ENCODE data around the gene SYNE1. TPM values are rescaled to one million over a fixed set of nuclear protein-coding genes. Genes with fewer than 3 reads are reported as not detected.

SYNE1 gene
- total RNA-seq, 2 donors from 2014 or later: 26.0 to 46.7 TPM

DNA sequence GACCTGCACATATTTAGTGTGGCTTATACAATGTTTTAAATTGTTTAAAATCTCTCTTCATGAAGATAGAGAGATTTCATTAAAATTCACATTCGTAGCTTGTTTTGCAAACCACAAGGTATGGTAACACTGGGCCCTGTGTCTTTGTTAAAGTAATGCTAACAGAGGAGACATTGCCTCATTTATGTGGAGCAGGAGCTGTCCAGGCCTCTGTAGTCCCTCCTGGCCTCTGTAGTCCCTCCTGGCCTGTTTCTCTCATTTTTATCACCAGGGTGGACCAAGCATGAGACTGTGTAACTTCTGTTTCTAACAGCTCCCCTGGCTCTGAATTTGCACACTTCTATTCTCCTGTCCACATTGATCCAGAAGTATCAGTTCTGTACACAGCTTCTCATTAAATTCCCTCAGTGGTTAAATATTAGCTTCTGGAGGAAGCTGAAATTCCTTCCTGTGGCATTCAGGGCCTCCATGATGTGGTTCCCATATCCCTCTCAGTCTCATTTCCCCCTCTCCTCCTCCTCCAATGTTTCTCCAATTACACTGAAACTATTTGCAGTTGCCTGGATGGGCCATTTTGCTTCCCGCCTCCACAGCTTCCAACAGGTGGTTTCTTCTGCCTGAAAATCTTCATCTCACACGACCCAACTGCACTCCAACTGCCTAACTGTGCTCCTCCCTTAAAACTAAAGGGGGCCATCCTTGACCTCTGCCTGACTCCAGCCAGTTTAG, 340.4 kb downstream of the SYNE1 start:
- H3K27ac Mint-ChIP-seq: peak overlapping the region; percentile 11
- no peak overlapping the region for H3K4me3 Mint-ChIP-seq
- no peaks in the 10 kb centered on the region for H3K9me3 Mint-ChIP-seq
- no peak for ATAC-seq (replicated peaks)
- H3K36me3 Mint-ChIP-seq (ENCODE audit: low read depth): peaks cover 23% of the 10 kb centered on the region
- peaks cover 28% of the 10 kb centered on the region for H3K4me1 Mint-ChIP-seq
- no peaks in the 10 kb centered on the region for H3K27me3 Mint-ChIP-seq

DNA sequence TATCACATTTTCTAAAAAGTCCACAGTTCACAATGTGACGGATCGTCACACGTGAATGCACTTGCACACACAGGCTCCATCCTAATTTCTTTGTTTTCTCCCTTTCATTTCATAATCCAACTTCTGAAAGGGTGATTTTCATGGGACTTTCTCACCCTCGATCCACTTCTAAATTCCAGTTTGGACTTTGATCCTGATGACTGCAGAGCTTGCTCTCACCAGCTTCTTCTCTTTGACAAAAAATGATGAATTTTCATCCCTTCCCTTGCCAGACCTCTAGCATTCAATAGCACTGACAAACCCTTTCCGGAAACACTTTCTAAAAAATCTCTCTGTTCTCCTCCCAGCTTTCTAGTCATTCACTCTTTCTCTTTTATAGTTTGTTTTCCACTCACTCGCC, 341.2 kb downstream of the SYNE1 start:
- H3K9me3 Mint-ChIP-seq: no peaks in the 10 kb centered on the region
- peak overlapping the region; percentile 4 for H3K27ac Mint-ChIP-seq
- no peaks in the 10 kb centered on the region for H3K27me3 Mint-ChIP-seq
- no peak overlapping the region for H3K4me3 Mint-ChIP-seq
- peaks cover 27% of the 10 kb centered on the region for H3K4me1 Mint-ChIP-seq
- ATAC-seq (replicated peaks): no peak
- peaks cover 28% of the 10 kb centered on the region for H3K36me3 Mint-ChIP-seq (ENCODE audit: low read depth)

DNA sequence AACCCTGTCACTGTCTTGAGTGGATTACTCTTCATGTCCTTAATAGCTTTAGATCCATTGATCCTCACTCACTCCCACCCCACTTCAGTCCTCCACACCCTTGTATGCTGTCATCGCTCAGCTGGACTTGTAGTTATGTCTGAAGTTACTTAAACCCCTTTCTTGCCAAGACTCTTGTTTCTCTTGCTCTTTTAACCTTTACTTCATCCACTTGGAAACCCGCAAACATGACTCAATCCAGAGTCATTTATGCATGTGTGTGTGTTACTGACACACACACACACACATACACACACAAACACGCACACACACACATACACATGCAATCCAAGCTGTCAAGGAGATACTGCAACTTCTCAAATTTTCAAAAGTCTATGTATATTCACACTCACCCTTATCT, 341.8 kb downstream of the SYNE1 start:
- H3K4me3 Mint-ChIP-seq: no peak overlapping the region
- H3K27ac Mint-ChIP-seq: no peak overlapping the region
- no peaks in the 10 kb centered on the region for H3K27me3 Mint-ChIP-seq
- H3K9me3 Mint-ChIP-seq: no peaks in the 10 kb centered on the region
- peaks cover 21% of the 10 kb centered on the region for H3K4me1 Mint-ChIP-seq
- peaks cover 30% of the 10 kb centered on the region for H3K36me3 Mint-ChIP-seq (ENCODE audit: low read depth)
- ATAC-seq (replicated peaks): no peak

DNA sequence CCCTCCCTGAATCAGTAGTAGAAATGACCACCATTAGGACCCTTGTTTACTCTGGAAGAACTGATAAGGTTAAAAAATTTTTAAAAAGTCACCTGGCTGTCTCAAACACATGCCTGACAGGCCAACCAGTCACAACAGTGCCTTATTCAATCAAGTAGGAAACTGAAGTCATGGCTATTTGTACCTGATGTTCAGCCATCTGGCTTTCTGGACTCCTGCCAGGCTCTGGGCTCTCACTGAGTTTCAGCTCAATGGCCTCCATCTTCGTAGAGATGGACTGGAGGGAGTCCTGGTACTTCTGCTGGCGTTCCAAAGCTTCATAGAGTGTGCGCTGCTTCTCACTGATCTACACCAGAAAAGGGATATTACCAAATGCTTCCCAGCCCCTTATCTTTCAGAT, 343.8 kb downstream of the SYNE1 start:
- Mint-ChIP-seq H3K4me1 (peaks cover 14% of the 10 kb centered on the region), H3K27me3 (no peaks in the 10 kb centered on the region), H3K27ac (no peak overlapping the region), H3K9me3 (no peaks in the 10 kb centered on the region), H3K36me3 (ENCODE audit: low read depth) (peaks cover 45% of the 10 kb centered on the region), H3K4me3 (no peak overlapping the region)
- ATAC-seq (replicated peaks): no peak

DNA sequence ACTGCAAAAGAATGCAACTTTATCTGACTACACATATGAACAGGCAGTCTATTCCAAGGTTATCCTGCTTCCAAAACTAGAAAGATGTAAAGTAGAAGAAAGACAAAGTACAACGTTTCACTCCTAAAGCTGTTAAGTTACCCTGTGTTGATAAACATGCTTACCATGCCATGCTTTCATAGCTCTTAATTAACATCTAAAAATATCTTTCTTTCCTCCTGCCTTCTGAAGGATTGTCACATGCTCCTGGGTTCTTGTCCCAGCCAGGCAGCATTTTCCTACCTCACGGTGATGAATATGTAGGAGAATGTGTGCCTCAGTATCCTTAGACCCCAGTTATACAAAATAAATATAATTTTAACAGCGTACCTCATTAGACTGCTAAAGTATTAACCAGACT, 344.6 kb downstream of the SYNE1 start:
- no peak for ATAC-seq (replicated peaks)
- Mint-ChIP-seq H3K4me1 (peaks cover 14% of the 10 kb centered on the region), H3K27ac (no peak overlapping the region), H3K27me3 (no peaks in the 10 kb centered on the region), H3K4me3 (no peak overlapping the region), H3K36me3 (ENCODE audit: low read depth) (peaks cover 51% of the 10 kb centered on the region), H3K9me3 (no peaks in the 10 kb centered on the region)

DNA sequence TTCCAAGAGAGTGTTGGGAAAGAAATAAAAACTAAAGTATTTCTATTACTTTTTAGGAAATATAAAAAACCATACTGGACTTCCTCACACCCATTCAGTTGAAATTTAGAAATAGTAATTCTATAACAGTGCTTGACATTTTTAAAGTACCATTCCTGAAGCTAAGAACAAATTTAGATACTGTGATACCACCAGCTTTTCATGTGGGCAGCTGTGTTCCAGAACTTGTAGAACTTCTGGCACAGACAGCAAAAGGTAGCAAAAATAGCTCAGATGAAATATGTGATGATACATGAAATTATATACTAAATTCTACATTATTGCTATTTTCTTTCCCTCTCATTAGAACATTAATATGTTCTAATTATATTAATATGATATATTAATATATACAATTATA, 346.5 kb downstream of the SYNE1 start:
- Mint-ChIP-seq H3K4me3 (no peak overlapping the region), H3K27ac (no peak overlapping the region), H3K36me3 (ENCODE audit: low read depth) (peaks cover 59% of the 10 kb centered on the region), H3K4me1 (peaks cover 5% of the 10 kb centered on the region), H3K27me3 (no peaks in the 10 kb centered on the region), H3K9me3 (no peaks in the 10 kb centered on the region)
- ATAC-seq (replicated peaks): no peak

DNA sequence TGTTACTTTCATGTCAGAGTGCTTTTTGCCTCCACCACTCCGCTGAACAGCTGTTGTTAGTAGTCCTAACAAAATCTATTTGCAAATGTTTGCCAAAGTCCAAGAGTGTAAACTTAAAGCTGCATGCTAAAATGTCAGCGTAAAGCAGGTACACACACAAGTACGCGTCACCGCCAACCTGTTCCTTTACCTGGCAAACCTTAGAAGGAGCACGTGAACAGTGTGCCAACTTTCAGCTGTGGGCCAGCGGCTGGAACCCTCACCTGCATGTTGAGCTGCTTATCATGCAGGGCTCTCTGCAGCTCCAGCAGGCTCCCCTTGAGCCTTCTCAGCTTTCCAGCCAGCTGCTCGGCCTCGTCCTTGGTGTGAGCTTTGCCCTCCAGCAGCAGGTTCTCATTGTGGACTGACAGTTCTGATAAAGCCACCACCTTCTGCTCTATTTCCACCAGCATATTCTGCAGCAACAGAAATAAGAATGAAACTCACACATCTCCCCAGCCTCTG, 359.3 kb downstream of the SYNE1 start:
- no peak overlapping the region for H3K27ac Mint-ChIP-seq
- H3K27me3 Mint-ChIP-seq: no peaks in the 10 kb centered on the region
- ATAC-seq (replicated peaks): no peak
- no peaks in the 10 kb centered on the region for H3K4me1 Mint-ChIP-seq
- H3K36me3 Mint-ChIP-seq (ENCODE audit: low read depth): peaks cover 64% of the 10 kb centered on the region
- H3K4me3 Mint-ChIP-seq: no peak overlapping the region
- H3K9me3 Mint-ChIP-seq: no peaks in the 10 kb centered on the region

DNA sequence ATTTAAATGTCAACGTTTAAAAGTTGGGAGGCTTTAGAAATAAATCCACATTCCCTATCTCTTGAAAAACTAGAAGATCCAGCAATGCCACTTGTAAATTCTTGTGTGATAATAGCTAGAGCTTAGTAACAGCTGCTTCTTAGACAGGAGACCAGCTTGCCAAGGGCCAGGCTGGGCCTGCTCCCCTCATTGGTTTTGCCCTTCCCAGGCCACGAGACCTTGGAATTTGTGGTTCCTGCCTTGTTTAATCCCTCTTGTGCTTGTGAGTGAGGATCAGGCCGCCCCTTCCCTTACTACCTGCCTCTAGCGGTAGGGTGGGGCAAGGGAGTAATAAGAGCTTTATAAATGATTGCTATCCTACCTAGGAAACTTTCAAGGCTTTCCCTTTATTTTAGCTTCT, 363.5 kb downstream of the SYNE1 start:
- no peak for ATAC-seq (replicated peaks)
- H3K36me3 Mint-ChIP-seq (ENCODE audit: low read depth): peaks cover 68% of the 10 kb centered on the region
- no peak overlapping the region for H3K4me3 Mint-ChIP-seq
- peaks cover 19% of the 10 kb centered on the region for H3K4me1 Mint-ChIP-seq
- H3K27ac Mint-ChIP-seq: no peak overlapping the region
- no peaks in the 10 kb centered on the region for H3K27me3 Mint-ChIP-seq
- H3K9me3 Mint-ChIP-seq: no peaks in the 10 kb centered on the region

GRCh38 chr6:152273002-152273401, 364.2 kb downstream of the SYNE1 start:
- Mint-ChIP-seq H3K27ac (no peak overlapping the region), H3K9me3 (no peaks in the 10 kb centered on the region), H3K36me3 (ENCODE audit: low read depth) (peaks cover 69% of the 10 kb centered on the region), H3K27me3 (no peaks in the 10 kb centered on the region), H3K4me3 (no peak overlapping the region), H3K4me1 (peaks cover 19% of the 10 kb centered on the region)
- no peak for ATAC-seq (replicated peaks)

DNA sequence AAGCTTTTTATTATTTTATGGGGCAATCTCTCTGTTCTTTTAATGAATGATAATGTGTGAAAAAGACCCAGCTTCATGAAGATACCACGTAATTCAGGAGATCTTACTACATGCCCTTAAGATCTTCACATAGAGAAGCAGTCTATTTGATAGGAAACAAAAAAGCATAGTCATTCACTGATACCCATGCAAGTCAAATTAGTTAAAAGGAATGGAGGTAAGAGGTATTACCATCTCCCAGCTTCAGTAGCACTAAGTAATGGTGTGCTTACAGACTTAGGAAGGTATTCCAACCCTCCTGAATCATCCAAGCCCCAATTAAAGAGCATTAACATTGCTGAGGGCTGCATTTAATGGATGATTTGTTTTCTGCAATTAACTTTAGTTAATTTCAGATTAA, 364.7 kb downstream of the SYNE1 start:
- H3K9me3 Mint-ChIP-seq: no peaks in the 10 kb centered on the region
- ATAC-seq (replicated peaks): no peak
- peaks cover 19% of the 10 kb centered on the region for H3K4me1 Mint-ChIP-seq
- H3K27me3 Mint-ChIP-seq: no peaks in the 10 kb centered on the region
- no peak overlapping the region for H3K4me3 Mint-ChIP-seq
- peaks cover 69% of the 10 kb centered on the region for H3K36me3 Mint-ChIP-seq (ENCODE audit: low read depth)
- H3K27ac Mint-ChIP-seq: peak overlapping the region; percentile 47

DNA sequence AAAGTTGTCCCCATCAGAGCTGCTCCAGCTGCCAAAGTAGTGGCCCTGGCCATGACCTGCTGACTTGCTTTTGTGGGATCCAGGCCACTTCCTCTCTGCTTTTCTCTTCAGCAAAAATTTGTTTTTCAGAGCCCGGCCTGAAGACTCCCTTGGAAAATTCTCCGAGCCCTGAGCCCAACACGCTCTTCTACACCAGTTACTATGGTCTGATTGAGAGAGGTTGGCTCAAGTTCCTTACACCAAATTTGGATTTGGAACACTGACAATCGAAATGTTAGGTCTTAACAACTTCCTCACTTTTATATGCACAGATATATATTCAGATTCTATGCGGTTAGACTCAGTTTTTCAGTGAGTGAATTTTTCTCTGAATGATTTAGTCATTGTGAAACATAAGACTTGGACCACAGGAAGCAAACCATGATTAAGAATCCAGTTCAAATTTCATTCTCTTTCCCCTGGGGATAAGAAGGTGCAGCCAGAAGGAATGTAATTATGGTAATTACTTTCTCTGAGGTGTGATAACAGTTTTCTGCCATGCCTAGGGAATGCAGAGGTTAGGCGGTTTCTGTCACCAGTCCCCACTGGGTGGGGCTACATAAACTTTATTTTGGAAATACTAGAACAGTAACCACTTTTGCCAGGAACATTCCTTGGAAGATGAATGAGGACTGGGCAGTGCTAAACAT, 365.2 kb downstream of the SYNE1 start:
- Mint-ChIP-seq H3K27me3 (no peaks in the 10 kb centered on the region), H3K27ac (peak overlapping the region; percentile 47), H3K9me3 (no peaks in the 10 kb centered on the region), H3K36me3 (ENCODE audit: low read depth) (peaks cover 68% of the 10 kb centered on the region), H3K4me3 (peak overlapping the region; percentile 35), H3K4me1 (peaks cover 19% of the 10 kb centered on the region)
- peak; percentile 91 for ATAC-seq (replicated peaks)

DNA sequence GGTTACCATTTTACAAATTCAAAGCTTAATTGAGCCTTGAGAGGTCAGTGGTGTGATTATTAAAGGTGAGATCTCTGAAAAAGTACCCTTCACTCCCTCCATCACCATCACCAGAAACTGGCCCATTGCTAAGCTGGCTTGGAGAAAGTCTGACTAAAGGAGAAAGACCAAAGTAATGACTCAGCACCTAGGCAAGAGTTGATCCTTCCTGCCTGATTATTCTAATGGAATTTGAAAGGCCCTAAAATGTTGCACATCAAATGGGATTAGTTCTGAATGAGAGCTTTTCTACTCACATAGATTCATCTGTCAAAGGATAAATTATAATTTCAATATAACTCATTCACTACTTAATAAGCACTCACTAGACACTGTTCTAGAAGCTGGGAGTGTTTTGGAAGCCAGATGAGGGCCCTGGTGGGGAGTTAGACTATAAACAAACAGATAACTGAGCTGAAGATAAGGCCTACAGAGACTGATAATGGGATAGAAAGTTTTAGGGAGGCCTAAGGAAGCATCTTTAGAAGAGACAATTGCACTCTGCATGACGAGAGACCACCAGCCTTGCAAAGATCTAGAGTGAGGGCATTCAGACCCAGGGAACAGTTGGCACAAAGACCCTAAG, 366.7 kb downstream of the SYNE1 start:
- H3K27me3 Mint-ChIP-seq: no peaks in the 10 kb centered on the region
- ATAC-seq (replicated peaks): peak; percentile 41
- H3K4me1 Mint-ChIP-seq: peaks cover 19% of the 10 kb centered on the region
- no peaks in the 10 kb centered on the region for H3K9me3 Mint-ChIP-seq
- no peak overlapping the region for H3K27ac Mint-ChIP-seq
- H3K36me3 Mint-ChIP-seq (ENCODE audit: low read depth): peaks cover 65% of the 10 kb centered on the region
- no peak overlapping the region for H3K4me3 Mint-ChIP-seq

- Mint-ChIP-seq H3K4me3 (no peak overlapping the region), H3K9me3 (no peaks in the 10 kb centered on the region), H3K27me3 (no peaks in the 10 kb centered on the region), H3K36me3 (ENCODE audit: low read depth) (peaks cover 60% of the 10 kb centered on the region), H3K4me1 (peaks cover 19% of the 10 kb centered on the region), H3K27ac (no peak overlapping the region)
- no peak for ATAC-seq (replicated peaks)
Observed at GRCh38 chr6:152268846-152269442, 368.2 kb downstream of the SYNE1 start.

DNA sequence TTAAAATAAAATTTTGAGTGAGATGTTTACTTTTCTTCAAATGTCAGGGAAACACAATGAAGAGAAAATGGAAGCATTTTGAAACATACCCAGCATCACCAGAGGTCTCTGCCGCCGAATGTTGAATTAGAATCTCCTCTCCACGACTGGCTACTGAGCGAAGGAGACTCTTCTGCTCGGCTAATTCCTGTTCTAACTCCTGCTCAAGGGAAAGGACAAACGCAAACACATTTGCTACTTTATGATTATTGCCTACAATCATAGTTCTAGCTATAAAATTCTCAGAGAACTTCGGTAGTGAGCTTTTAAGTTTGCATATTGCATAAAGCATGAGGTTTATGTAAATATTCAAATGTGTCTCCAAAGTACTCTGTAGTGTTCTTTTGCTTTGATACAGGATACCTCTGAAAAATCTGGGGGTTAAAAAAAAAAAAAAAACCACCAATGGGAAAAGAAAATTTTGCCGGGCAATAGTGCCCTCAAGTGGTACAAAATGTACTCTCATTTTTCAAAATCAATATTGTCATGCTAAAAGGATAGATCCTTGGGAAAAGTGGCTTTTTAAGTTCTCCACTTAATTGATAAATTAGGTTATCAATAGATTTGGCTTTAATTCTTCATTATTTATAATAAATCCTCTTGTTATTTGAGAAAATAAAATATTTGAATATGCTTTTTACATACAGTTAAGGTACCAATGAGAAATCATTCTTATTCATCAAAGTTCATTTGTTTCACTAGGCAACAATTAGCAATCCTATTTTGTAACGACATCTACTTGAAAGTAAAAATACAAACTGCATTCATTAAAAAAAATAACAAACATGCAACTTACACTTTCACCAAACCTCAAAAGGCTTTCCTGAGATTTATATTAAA, 369.0 kb downstream of the SYNE1 start:
- H3K9me3 Mint-ChIP-seq: no peaks in the 10 kb centered on the region
- H3K27me3 Mint-ChIP-seq: no peaks in the 10 kb centered on the region
- ATAC-seq (replicated peaks): no peak
- H3K4me3 Mint-ChIP-seq: no peak overlapping the region
- H3K36me3 Mint-ChIP-seq (ENCODE audit: low read depth): peaks cover 57% of the 10 kb centered on the region
- no peak overlapping the region for H3K27ac Mint-ChIP-seq
- H3K4me1 Mint-ChIP-seq: peaks cover 19% of the 10 kb centered on the region

All from activated T-helper 17 cell treated with anti-CD3 and anti-CD28 coated beads, Interleukin-2, amount 50 U/mL, for 72 hours (primary cell).